RWPE2 (cell line): ENCODE results near the gene RASD2.

Experiments used
- ATAC-seq: fragments of 200-7000 bp; cut with Tn5 transposase; 3 replicates; pipeline ENCODE4 v1.9.1; 2021; ENCODE audit warnings: low read depth
- DNase-seq: peaks from one replicate; pipeline ENCODE4 v3.0.0-alpha.2; 2020; ENCODE audit warnings: low spot score
- H3K27ac ChIP-seq: fragments of 450-650 bp; 2 replicates; pipeline ENCODE4 v1.5.1; 2017; ENCODE audit warnings: mild to moderate bottlenecking; ENCODE audit not compliant: poor library complexity, severe bottlenecking
- H3K27me3 ChIP-seq: fragments of 250-450 bp; sonication (Bioruptor Pico); 2 replicates; pipeline ENCODE4 v1.5.1; 2021; ENCODE audit warnings: mild to moderate bottlenecking, moderate library complexity; ENCODE audit not compliant: insufficient read depth, poor library complexity, severe bottlenecking
- H3K36me3 ChIP-seq: fragments of 250-450 bp; sonication (Bioruptor Pico); 2 replicates; pipeline ENCODE4 v1.5.1; 2020; ENCODE audit warnings: low read depth, mild to moderate bottlenecking, moderate library complexity
- H3K4me1 ChIP-seq: fragments of 250-450 bp; sonication (Bioruptor Pico); 2 replicates; pipeline ENCODE4 v1.5.1; 2021; ENCODE audit warnings: mild to moderate bottlenecking, moderate library complexity; ENCODE audit not compliant: insufficient read depth, poor library complexity, severe bottlenecking
- H3K4me3 ChIP-seq: fragments of 250-450 bp; sonication (Bioruptor Pico); 2 replicates; pipeline ENCODE4 v1.5.1; 2021; ENCODE audit warnings: mild to moderate bottlenecking, moderate library complexity; ENCODE audit not compliant: severe bottlenecking
- H3K9me3 ChIP-seq: fragments of 250-450 bp; sonication (Bioruptor Pico); 2 replicates; pipeline ENCODE4 v1.5.1; 2021; ENCODE audit warnings: mild to moderate bottlenecking, moderate library complexity; ENCODE audit not compliant: severe bottlenecking
- CTCF ChIP-seq: fragments of 450-650 bp; IDR thresholded peaks from one replicate; pipeline ENCODE4 v1.5.1; 2017; ENCODE audit warnings: mild to moderate bottlenecking, moderate library complexity; ENCODE audit not compliant: poor library complexity, severe bottlenecking

Gene RASD2

GRCh38 chr22:35542939-35543516 lies 2.4 kb downstream of the RASD2 start:
- Histone ChIP-seq H3K9me3 (no peaks in the 10 kb centered on the region), H3K27ac (no peak overlapping the region), H3K27me3 (peaks cover 8% of the 10 kb centered on the region), H3K4me3 (no peak overlapping the region), H3K4me1 (peaks cover 4% of the 10 kb centered on the region), H3K36me3 (no peaks in the 10 kb centered on the region)
- ATAC-seq: no peak
- no peak for TF ChIP-seq CTCF
- DNase-seq: no peak

- Histone ChIP-seq H3K36me3 (no peaks in the 10 kb centered on the region), H3K27me3 (peaks cover 8% of the 10 kb centered on the region), H3K9me3 (no peaks in the 10 kb centered on the region), H3K4me3 (no peak overlapping the region), H3K4me1 (peaks cover 4% of the 10 kb centered on the region), H3K27ac (no peak overlapping the region)
- ATAC-seq: no peak
- TF ChIP-seq CTCF: no peak
- no peak for DNase-seq
Measured at GRCh38 chr22:35543702-35544101, 3.1 kb downstream of the RASD2 start.

GRCh38 chr22:35544189-35544588 lies 3.6 kb downstream of the RASD2 start:
- no peak for ATAC-seq
- Histone ChIP-seq H3K27me3 (peaks cover 8% of the 10 kb centered on the region), H3K4me1 (peaks cover 4% of the 10 kb centered on the region), H3K27ac (no peak overlapping the region), H3K36me3 (no peaks in the 10 kb centered on the region), H3K9me3 (no peaks in the 10 kb centered on the region), H3K4me3 (no peak overlapping the region)
- TF ChIP-seq CTCF: no peak
- DNase-seq: no peak

- peaks cover 8% of the 10 kb centered on the region for H3K27me3 ChIP-seq
- DNase-seq: no peak
- no peaks in the 10 kb centered on the region for H3K36me3 ChIP-seq
- no peaks in the 10 kb centered on the region for H3K9me3 ChIP-seq
- no peaks in the 10 kb centered on the region for H3K4me1 ChIP-seq
- no peak for ATAC-seq
- H3K4me3 ChIP-seq: no peak overlapping the region
- TF ChIP-seq CTCF: no peak
- H3K27ac ChIP-seq: no peak overlapping the region
Measured at GRCh38 chr22:35544827-35545226, 4.2 kb downstream of the RASD2 start.

GRCh38 chr22:35546886-35547285 lies 6.3 kb downstream of the RASD2 start:
- Histone ChIP-seq H3K27ac (no peak overlapping the region), H3K27me3 (peaks cover 2% of the 10 kb centered on the region), H3K36me3 (no peaks in the 10 kb centered on the region), H3K4me1 (no peaks in the 10 kb centered on the region), H3K4me3 (no peak overlapping the region), H3K9me3 (no peaks in the 10 kb centered on the region)
- no peak for TF ChIP-seq CTCF
- ATAC-seq (no peak), DNase-seq (no peak)
